HepG2 (cell line): Measurements from ENCODE around the gene MACROD2. TPM values are rescaled to one million over a fixed set of nuclear protein-coding genes. Genes with fewer than 3 reads are reported as not detected.

Source experiments
- ATAC-seq: fragments of 200-7000 bp; cut with Tn5 transposase; 3 replicates; pipeline ENCODE4 v1.9.1; 2020; ENCODE audit warnings: mild to moderate bottlenecking, moderate library complexity
- BruUV-seq: library from RNA; stranded (reverse); fragments of 400-500 nt; replicated peaks from 2 replicates; lab custom pipeline; 2021; lab: Mats Ljungman, UMichigan
- CTCF ChIA-PET: fragments of 300-600 bp; formaldehyde crosslinking; extraction: SDS; loops from one replicate; lab custom pipeline; 2021; ENCODE audit warnings: low total read pairs, inconsistent platforms, low intra/inter-chr PET ratio; lab: Yijun Ruan, JAX
- POLR2A ChIA-PET: fragments of 350-600 bp; sonication (Branson Sonifier 250); formaldehyde crosslinking; loops from one replicate; lab custom pipeline; 2020; ENCODE audit warnings: antibody characterized with exemption, inconsistent platforms; lab: Yijun Ruan, JAX
- DNase-seq: peaks from one replicate; pipeline ENCODE4 v3.0.0-alpha.2; 2015; ENCODE audit warnings: low spot score
- FAIRE-seq: peaks from 3 replicates; lab custom pipeline; 2011; peaks lifted over from hg19 to GRCh38; lab: Jason Lieb, UNC
- H2AFZ ChIP-seq: one replicate; pipeline ENCODE4 v1.6.1; 2011; ENCODE audit warnings: low read length, inconsistent platforms
- H3K27ac ChIP-seq: fragments of 300-600 bp; 3 replicates; pipeline ENCODE4 v1.8.0; 2011; ENCODE audit warnings: mixed run types, mild to moderate bottlenecking, mixed read lengths, low read length, inconsistent platforms; ENCODE audit not compliant: insufficient read depth; ENCODE audit errors: extremely low read length
- H3K27me3 ChIP-seq, 2 experiments: fragments of 200-600 bp in 1 of 2; 2 replicates in 1 of 2; 3 replicates in 1 of 2; pipeline versions ENCODE4 v1.6.0 to v1.8.0; 2011; ENCODE audit warnings: low read length in 2 of 2, mild to moderate bottlenecking in 2 of 2, moderate library complexity in 2 of 2, inconsistent platforms in 1 of 2; ENCODE audit not compliant: insufficient read depth in 2 of 2, control insufficient read depth in 1 of 2
- H3K36me3 ChIP-seq, 2 experiments: fragments of 200-600 bp in 1 of 2; replicated peaks in 1 of 2; 2 replicates in 1 of 2; 3 replicates in 1 of 2; pipeline versions ENCODE4 v1.5.1 to v1.8.0; 2011; ENCODE audit warnings: low read length in 2 of 2, inconsistent platforms in 1 of 2; ENCODE audit not compliant: insufficient read depth in 2 of 2, control insufficient read depth in 1 of 2
- H3K4me1 ChIP-seq: 2 replicates; pipeline ENCODE4 v1.5.1; 2012; ENCODE audit warnings: low read length, inconsistent platforms; ENCODE audit not compliant: insufficient read depth
- H3K4me2 ChIP-seq: 2 replicates; pipeline ENCODE4 v1.6.0; 2011; ENCODE audit warnings: low read depth, low read length, inconsistent platforms
- H3K4me3 ChIP-seq, 3 experiments: fragments of 200-600 bp in 1 of 3; sonication (generic), shearing (Covaris generic) in 1 of 3; replicated peaks in 1 of 3; 2 replicates each; pipeline ENCODE4 v1.5.1; 2011 to 2016; ENCODE audit warnings: low read length in 3 of 3, inconsistent platforms in 2 of 3, low read depth in 2 of 3, mild to moderate bottlenecking in 2 of 3, control low read depth in 1 of 3, mixed read lengths in 1 of 3; ENCODE audit not compliant: insufficient read depth in 1 of 3
- H3K79me2 ChIP-seq: one replicate; pipeline ENCODE4 v1.6.1; 2011; ENCODE audit warnings: low read length, inconsistent platforms; ENCODE audit not compliant: insufficient read depth
- H3K9ac ChIP-seq: 2 replicates; pipeline ENCODE4 v1.6.0; 2011; ENCODE audit warnings: mild to moderate bottlenecking, low read depth, low read length, inconsistent platforms; ENCODE audit not compliant: insufficient read depth
- H3K9me3 ChIP-seq: 2 replicates; pipeline ENCODE4 v1.5.1; 2012; ENCODE audit warnings: mild to moderate bottlenecking, low read length
- H4K20me1 ChIP-seq: 2 replicates; pipeline ENCODE4 v1.6.0; 2011; ENCODE audit warnings: inconsistent platforms, mild to moderate bottlenecking, low read length, moderate library complexity; ENCODE audit not compliant: insufficient read depth
- ERF ChIP-seq: IDR thresholded peaks from 2 replicates; pipeline ENCODE4 v1.6.1; 2018; ENCODE audit warnings: missing biosample characterization, missing genetic modification reagents
- MAFK ChIP-seq, 2 experiments: IDR thresholded peaks in 1 of 2; conservative IDR thresholded peaks in 1 of 2; 2 replicates each; pipeline ENCODE4 v1.6.1; 2011; ENCODE audit warnings: improper control_type of control experiment in 2 of 2, low read length in 2 of 2
- NFE2L2 ChIP-seq: fragments of 150-350 bp; IDR thresholded peaks from 2 replicates; pipeline ENCODE4 v1.6.1; 2014; ENCODE audit warnings: low read length
- NR2C2 ChIP-seq: sonication (generic); formaldehyde crosslinking; IDR thresholded peaks from 2 replicates; pipeline ENCODE4 v1.4.0; 2020; ENCODE audit warnings: missing genetic modification reagents, mild to moderate bottlenecking, moderate library complexity, borderline replicate concordance
- ZNF138 ChIP-seq: sonication (generic); formaldehyde crosslinking; IDR thresholded peaks from 2 replicates; pipeline ENCODE4 v1.5.0; 2020; ENCODE audit warnings: mild to moderate bottlenecking, low read depth, missing genetic modification reagents
- ZNF230 ChIP-seq: sonication (generic); formaldehyde crosslinking; IDR thresholded peaks from 2 replicates; pipeline ENCODE4 v1.4.0; 2020; ENCODE audit warnings: mild to moderate bottlenecking, missing genetic modification reagents
- ZNF24 ChIP-seq: fragments of 450-650 bp; IDR thresholded peaks from 2 replicates; pipeline ENCODE4 v1.6.1; 2017; ENCODE audit warnings: antibody characterized with exemption, mild to moderate bottlenecking
- ZNF788 ChIP-seq: sonication (generic); formaldehyde crosslinking; IDR thresholded peaks from 2 replicates; pipeline ENCODE4 v1.5.0; 2020; ENCODE audit warnings: mild to moderate bottlenecking, missing genetic modification reagents, borderline replicate concordance
- WGBS: methylation state at CpG from one replicate; pipeline ENCODE4 v1.1.6; 2017; ENCODE audit warnings: low lambda C conversion rate; 5-methylcytosine and 5-hydroxymethylcytosine counted together
- in situ Hi-C: cut with HindIII; loops from 2 replicates; pipeline ENCODE4 v1.10.0; 2017; ENCODE audit warnings: low pct_unique_long_range_greater_than_20kb; ENCODE audit not compliant: extremely low pct_ligation_motif_present
- intact Hi-C: fragments of 100-400 bp; cut with micrococcal nuclease; formaldehyde crosslinking; loops from one replicate; pipeline ENCODE4 v1.10.0; 2022; ENCODE audit not compliant: unreplicated experiment
- polyA plus RNA-seq, 8 experiments: library from polyadenylated mRNA; depleted of rRNA in 3 of 8; stranded (reverse) in 7 of 8; unstranded in 1 of 8; fragments of >200 nt; fragmentation: Illumina TruSeq in 4 of 8; extraction: Trizol in 4 of 8; gene quantifications; 2 replicates each; pipeline versions ENCODE4 v1.2.1 to v1.2.3, GENCODE V29; 2011 to 2016; ENCODE audit warnings: low read depth in 4 of 8, missing spikeins in 1 of 8, mixed read lengths in 1 of 8; ENCODE audit not compliant: insufficient read depth in 1 of 8
- total RNA-seq, 5 experiments: library from RNA; depleted of rRNA; stranded (reverse); fragments of >200 nt; fragmentation: Illumina TruSeq; extraction: Trizol; gene quantifications; 2 replicates each; pipeline ENCODE4 v1.2.3, GENCODE V29; 2016; ENCODE audit warnings: low read depth in 1 of 5
- TF ChIP-seq, protein P1 (sequence below): sonication (generic); formaldehyde crosslinking; IDR thresholded peaks from 2 replicates; pipeline ENCODE4 v1.4.0; 2020; ENCODE audit warnings: low read depth, missing genetic modification reagents
- TF ChIP-seq, protein P2 (sequence below): IDR thresholded peaks from 2 replicates; pipeline ENCODE4 v1.4.0; 2020; ENCODE audit warnings: mild to moderate bottlenecking, missing genetic modification reagents
- TF ChIP-seq, protein P3 (sequence below): sonication (generic); formaldehyde crosslinking; IDR thresholded peaks from 2 replicates; pipeline ENCODE4 v1.4.0; 2020; ENCODE audit warnings: mild to moderate bottlenecking, missing genetic modification reagents

MACROD2 gene
- total and polyA plus RNA-seq, 2 of the 13 experiments (the other 11 are each of a cell fraction or from before 2014, with no cell fraction given): 0.13 to 0.51 TPM

DNA sequence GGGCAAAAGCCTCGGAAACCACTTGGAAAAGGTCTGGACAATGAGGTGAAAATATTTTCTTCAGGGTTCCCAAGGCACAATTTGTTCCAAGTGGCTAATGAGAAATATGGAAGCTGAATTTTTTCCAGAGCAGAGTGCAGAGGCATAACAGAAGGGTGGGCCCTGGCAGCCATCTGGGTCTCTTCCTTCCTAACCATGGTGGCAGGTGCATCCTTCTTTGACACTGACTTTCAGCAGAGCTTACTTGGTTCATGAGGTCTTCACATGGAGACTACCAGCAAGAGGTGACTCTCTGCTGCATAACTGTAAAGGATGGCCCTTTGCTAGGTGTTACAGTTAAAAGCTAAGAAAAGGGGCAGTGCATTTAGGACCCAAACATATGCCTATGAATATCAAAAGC lies 2055.1 kb downstream of the MACROD2 start:
- TF ChIP-seq, protein P1, sequence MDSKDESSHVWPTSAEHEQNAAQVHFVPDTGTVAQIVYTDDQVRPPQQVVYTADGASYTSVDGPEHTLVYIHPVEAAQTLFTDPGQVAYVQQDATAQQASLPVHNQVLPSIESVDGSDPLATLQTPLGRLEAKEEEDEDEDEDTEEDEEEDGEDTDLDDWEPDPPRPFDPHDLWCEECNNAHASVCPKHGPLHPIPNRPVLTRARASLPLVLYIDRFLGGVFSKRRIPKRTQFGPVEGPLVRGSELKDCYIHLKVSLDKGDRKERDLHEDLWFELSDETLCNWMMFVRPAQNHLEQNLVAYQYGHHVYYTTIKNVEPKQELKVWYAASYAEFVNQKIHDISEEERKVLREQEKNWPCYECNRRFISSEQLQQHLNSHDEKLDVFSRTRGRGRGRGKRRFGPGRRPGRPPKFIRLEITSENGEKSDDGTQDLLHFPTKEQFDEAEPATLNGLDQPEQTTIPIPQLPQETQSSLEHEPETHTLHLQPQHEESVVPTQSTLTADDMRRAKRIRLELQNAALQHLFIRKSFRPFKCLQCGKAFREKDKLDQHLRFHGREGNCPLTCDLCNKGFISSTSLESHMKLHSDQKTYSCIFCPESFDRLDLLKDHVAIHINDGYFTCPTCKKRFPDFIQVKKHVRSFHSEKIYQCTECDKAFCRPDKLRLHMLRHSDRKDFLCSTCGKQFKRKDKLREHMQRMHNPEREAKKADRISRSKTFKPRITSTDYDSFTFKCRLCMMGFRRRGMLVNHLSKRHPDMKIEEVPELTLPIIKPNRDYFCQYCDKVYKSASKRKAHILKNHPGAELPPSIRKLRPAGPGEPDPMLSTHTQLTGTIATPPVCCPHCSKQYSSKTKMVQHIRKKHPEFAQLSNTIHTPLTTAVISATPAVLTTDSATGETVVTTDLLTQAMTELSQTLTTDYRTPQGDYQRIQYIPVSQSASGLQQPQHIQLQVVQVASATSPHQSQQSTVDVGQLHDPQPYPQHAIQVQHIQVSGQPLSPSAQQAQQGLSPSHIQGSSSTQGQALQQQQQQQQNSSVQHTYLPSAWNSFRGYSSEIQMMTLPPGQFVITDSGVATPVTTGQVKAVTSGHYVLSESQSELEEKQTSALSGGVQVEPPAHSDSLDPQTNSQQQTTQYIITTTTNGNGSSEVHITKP (CRISPR knock-in tag): no peak
- no peak overlapping the region for H3K9ac ChIP-seq
- peaks cover 37% of the 10 kb centered on the region; the same call in 1 of the 2 replicates for H3K9me3 ChIP-seq
- DNase-seq: no peak
- no peak overlapping the region for H3K4me3 ChIP-seq
- H2AFZ ChIP-seq: no peak overlapping the region
- no peak overlapping the region for H3K4me2 ChIP-seq
- ATAC-seq: no peak
- ChIA-PET POLR2A (no interaction called here), CTCF (no interaction called here)
- in situ Hi-C loops (no loop called here), intact Hi-C loops (no loop called here)
- no peak overlapping the region for H3K27ac ChIP-seq
- H4K20me1 ChIP-seq: no peaks in the 10 kb centered on the region
- no peaks in the 10 kb centered on the region for H3K79me2 ChIP-seq
- no peak for FAIRE-seq
- H3K36me3 ChIP-seq: no peaks in the 10 kb centered on the region
- WGBS: 3% methylated on average over 1 of the region's 1 CpG
- no TSS peak for BruUV-seq
- no peaks in the 10 kb centered on the region for H3K27me3 ChIP-seq
- no peaks in the 10 kb centered on the region for H3K4me1 ChIP-seq

DNA sequence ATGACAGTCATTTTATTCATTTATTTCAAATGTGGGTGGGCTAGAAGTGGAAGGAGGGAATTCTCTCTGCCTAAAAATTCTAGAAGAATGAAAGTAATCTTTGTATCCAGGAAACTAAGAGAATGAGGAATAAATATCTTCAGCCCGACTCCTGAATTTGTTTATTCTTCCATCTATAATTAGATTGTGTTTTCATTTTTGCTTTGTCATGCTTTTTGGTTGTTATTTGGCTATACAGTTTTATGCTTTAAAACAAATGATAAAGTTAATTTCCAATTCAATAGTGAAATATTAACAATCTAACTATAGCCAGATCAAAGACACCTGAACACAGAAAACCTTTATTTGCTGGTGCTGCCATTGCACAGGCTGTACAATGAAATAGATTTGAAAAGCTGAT lies 2056.7 kb downstream of the MACROD2 start:
- DNase-seq (no peak), FAIRE-seq (no peak), ATAC-seq (no peak)
- CTCF ChIA-PET: no interaction called here
- no peak overlapping the region for H3K9ac ChIP-seq
- H3K36me3 ChIP-seq: no peaks in the 10 kb centered on the region
- BruUV-seq: no TSS peak
- POLR2A ChIA-PET: no interaction called here
- WGBS: 32% methylated on average over 1 of the region's 1 CpG
- no peaks in the 10 kb centered on the region for H3K4me1 ChIP-seq
- in situ Hi-C loops (no loop called here), intact Hi-C loops (no loop called here)
- no peaks in the 10 kb centered on the region for H3K79me2 ChIP-seq
- TF ChIP-seq, protein P2, sequence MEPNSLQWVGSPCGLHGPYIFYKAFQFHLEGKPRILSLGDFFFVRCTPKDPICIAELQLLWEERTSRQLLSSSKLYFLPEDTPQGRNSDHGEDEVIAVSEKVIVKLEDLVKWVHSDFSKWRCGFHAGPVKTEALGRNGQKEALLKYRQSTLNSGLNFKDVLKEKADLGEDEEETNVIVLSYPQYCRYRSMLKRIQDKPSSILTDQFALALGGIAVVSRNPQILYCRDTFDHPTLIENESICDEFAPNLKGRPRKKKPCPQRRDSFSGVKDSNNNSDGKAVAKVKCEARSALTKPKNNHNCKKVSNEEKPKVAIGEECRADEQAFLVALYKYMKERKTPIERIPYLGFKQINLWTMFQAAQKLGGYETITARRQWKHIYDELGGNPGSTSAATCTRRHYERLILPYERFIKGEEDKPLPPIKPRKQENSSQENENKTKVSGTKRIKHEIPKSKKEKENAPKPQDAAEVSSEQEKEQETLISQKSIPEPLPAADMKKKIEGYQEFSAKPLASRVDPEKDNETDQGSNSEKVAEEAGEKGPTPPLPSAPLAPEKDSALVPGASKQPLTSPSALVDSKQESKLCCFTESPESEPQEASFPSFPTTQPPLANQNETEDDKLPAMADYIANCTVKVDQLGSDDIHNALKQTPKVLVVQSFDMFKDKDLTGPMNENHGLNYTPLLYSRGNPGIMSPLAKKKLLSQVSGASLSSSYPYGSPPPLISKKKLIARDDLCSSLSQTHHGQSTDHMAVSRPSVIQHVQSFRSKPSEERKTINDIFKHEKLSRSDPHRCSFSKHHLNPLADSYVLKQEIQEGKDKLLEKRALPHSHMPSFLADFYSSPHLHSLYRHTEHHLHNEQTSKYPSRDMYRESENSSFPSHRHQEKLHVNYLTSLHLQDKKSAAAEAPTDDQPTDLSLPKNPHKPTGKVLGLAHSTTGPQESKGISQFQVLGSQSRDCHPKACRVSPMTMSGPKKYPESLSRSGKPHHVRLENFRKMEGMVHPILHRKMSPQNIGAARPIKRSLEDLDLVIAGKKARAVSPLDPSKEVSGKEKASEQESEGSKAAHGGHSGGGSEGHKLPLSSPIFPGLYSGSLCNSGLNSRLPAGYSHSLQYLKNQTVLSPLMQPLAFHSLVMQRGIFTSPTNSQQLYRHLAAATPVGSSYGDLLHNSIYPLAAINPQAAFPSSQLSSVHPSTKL (CRISPR knock-in tag): no peak
- no peak for TF ChIP-seq ERF
- TF ChIP-seq MAFK (conservative IDR thresholded peaks at IDR 0.05 in 1 of 2, IDR thresholded peaks at IDR 0.05 in 1 of 2; ENCODE audit: low read length in 2 of 2): peak in 1 of 2 experiments; percentile 57; a peak in 3 of 4 replicates
- TF ChIP-seq ZNF230 (CRISPR knock-in tag): no peak
- TF ChIP-seq ZNF138 (CRISPR knock-in tag): no peak
- peak; percentile 73 for TF ChIP-seq NFE2L2
- TF ChIP-seq ZNF788: no peak
- no peak for TF ChIP-seq NR2C2
- TF ChIP-seq, protein P3, sequence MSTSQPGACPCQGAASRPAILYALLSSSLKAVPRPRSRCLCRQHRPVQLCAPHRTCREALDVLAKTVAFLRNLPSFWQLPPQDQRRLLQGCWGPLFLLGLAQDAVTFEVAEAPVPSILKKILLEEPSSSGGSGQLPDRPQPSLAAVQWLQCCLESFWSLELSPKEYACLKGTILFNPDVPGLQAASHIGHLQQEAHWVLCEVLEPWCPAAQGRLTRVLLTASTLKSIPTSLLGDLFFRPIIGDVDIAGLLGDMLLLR (CRISPR knock-in tag): no peak
- TF ChIP-seq ZNF24: no peak
- H3K9me3 ChIP-seq: peaks cover 40% of the 10 kb centered on the region
- no peak overlapping the region for H2AFZ ChIP-seq
- no peak overlapping the region for H3K27ac ChIP-seq
- H4K20me1 ChIP-seq: no peaks in the 10 kb centered on the region
- no peak overlapping the region for H3K4me2 ChIP-seq
- H3K27me3 ChIP-seq: no peaks in the 10 kb centered on the region
- H3K4me3 ChIP-seq: no peak overlapping the region
